ENCODE results near the gene TDRD3. TPM values are rescaled to one million over a fixed set of nuclear protein-coding genes. Genes with fewer than 3 reads are reported as not detected.

TDRD3 gene
- total RNA-seq, 1 experiment from 2014 or later = 17.2 TPM

GRCh38 chr13:60623151-60623550 lies 226.1 kb downstream of the TDRD3 start:
- Histone ChIP-seq H3K27me3 (replicated peaks; ENCODE audit: control insufficient read depth, insufficient read depth, low read length) (no peaks in the 10 kb centered on the region; the same call in 1 of the 2 replicates), H3K36me3 (ENCODE audit: control insufficient read depth, insufficient read depth, low read length) (no peaks in the 10 kb centered on the region), H3K4me3 (ENCODE audit: low read depth, low read length) (no peak overlapping the region), H3K4me1 (no peaks in the 10 kb centered on the region), H3K9me3 (no peaks in the 10 kb centered on the region)
- no peak for DNase-seq
- ChIA-PET CTCF (no interaction called here), POLR2A (no interaction called here)
- H3K9me3 Mint-ChIP-seq (ENCODE audit: unreplicated experiment) = no peaks in the 10 kb centered on the region
- no peak overlapping the region for H3K4me3 Mint-ChIP-seq (ENCODE audit: unreplicated experiment)
- H3K36me3 Mint-ChIP-seq (ENCODE audit: insufficient read depth, unreplicated experiment) = no peaks in the 10 kb centered on the region
- no peaks in the 10 kb centered on the region for H3K4me1 Mint-ChIP-seq (ENCODE audit: low read depth, unreplicated experiment)
- H3K27ac Mint-ChIP-seq (ENCODE audit: unreplicated experiment) = no peak overlapping the region
- peaks cover 25% of the 10 kb centered on the region for H3K27me3 Mint-ChIP-seq (ENCODE audit: insufficient read depth, unreplicated experiment)
- TF ChIP-seq CTCF (IDR thresholded peaks at IDR 0.05; ENCODE audit: insufficient read depth in 1 of 2, low read depth in 1 of 2, low read length in 1 of 2, severe bottlenecking in 1 of 2, unreplicated experiment in 1 of 2) = no peak
- no TSS peak for BruUV-seq (replicated peaks)
- intact Hi-C loops (cut with micrococcal nuclease; ENCODE audit: unreplicated experiment) = no loop called here

Other genes starting within 250 kb of the TDRD3 start
- gene DIAPH3, start 233.3 kb upstream of the TDRD3 start, total RNA-seq (2022) = 59.4 and 60.6 TPM in 2 replicates

All from Caco-2 (cell line).